Activated CD4-positive, CD25-positive, alpha-beta regulatory T cell treated with anti-CD3 and anti-CD28 coated beads, Interleukin-2, amount 50 U/mL, for 24 hours (primary cell): ENCODE data around the gene TLCD3A.
"Not testable (repeated sequence)": the region's sequence is repeated elsewhere in the genome, so short reads cannot be mapped to it uniquely, and the experiment has no call there.

Experiments used
- ATAC-seq, 2 donors: fragments of 150-1000 bp; cut with Tn5 transposase; one replicate each; pipeline ENCODE4 v1.10.0; 2021; ENCODE audit warnings: mild to moderate bottlenecking in 1 of 2, moderate library complexity in 1 of 2

The TLCD3A gene

GRCh38 chr17:789931-790873 is 57.8 kb downstream of the TLCD3A start:
- not testable (repeated sequence) for ATAC-seq

GRCh38 chr17:790874-791247 is 58.5 kb downstream of the TLCD3A start:
- ATAC-seq: not testable (repeated sequence)

GRCh38 chr17:791829-792228 is 59.4 kb downstream of the TLCD3A start:
- ATAC-seq: no peak

- no peak for ATAC-seq
These were observed 59.9 kb downstream of the TLCD3A start for GRCh38 chr17:792277-792676.
